Sigmoid colon (tissue), 7 donors: ENCODE measurements around the gene RAB14. TPM values are rescaled to one million over a fixed set of nuclear protein-coding genes. Genes with fewer than 3 reads are reported as not detected.
A peak's percentile ranks its signal among the peaks of the same experiment; 100 is the strongest.

Experiments used
- DNase-seq: peaks from one replicate; pipeline ENCODE4 v3.0.0-alpha.2; 2019
- H3K27ac ChIP-seq, 4 donors: fragments of 200-600 bp; sonication (generic); one replicate each; pipeline ENCODE4 v1.5.1; 2016 to 2019; ENCODE audit warnings: mild to moderate bottlenecking in 1 of 4
- H3K27me3 ChIP-seq, 3 donors: fragments of 200-600 bp; sonication (generic); one replicate each; pipeline ENCODE4 v1.5.1; 2019; ENCODE audit warnings: mild to moderate bottlenecking in 1 of 3
- H3K36me3 ChIP-seq, 4 donors: fragments of 200-600 bp; sonication (generic); one replicate each; pipeline ENCODE4 v1.5.1; 2016 to 2019
- H3K4me1 ChIP-seq, 4 donors: fragments of 200-600 bp; sonication (generic); one replicate each; pipeline ENCODE4 v1.5.1; 2017 to 2019
- H3K4me3 ChIP-seq, 4 donors: fragments of 200-600 bp; sonication (generic); one replicate each; pipeline ENCODE4 v1.5.1; 2017 to 2019; ENCODE audit warnings: mild to moderate bottlenecking in 2 of 4, moderate library complexity in 1 of 4
- H3K9me3 ChIP-seq, 4 donors: fragments of 200-600 bp in 3 of 4; sonication (generic) in 3 of 4; one replicate each; pipeline versions ENCODE4 v1.5.1 to v1.6.1; 2013 to 2019
- EP300 ChIP-seq, 4 donors: sonication (generic); formaldehyde crosslinking; IDR thresholded peaks; one replicate each; pipeline ENCODE4 v1.6.1; 2017; ENCODE audit warnings: antibody characterized with exemption in 4 of 4
- POLR2A ChIP-seq, 2 donors: fragments of 450-650 bp; IDR thresholded peaks; one replicate each; pipeline ENCODE4 v1.6.1; 2016; ENCODE audit warnings: antibody characterized with exemption in 2 of 2, mild to moderate bottlenecking in 2 of 2, moderate library complexity in 2 of 2
- POLR2AphosphoS5 ChIP-seq, 4 donors: sonication (generic); formaldehyde crosslinking; IDR thresholded peaks; one replicate each; pipeline ENCODE4 v1.6.1; 2017; ENCODE audit warnings: antibody characterized with exemption in 4 of 4
- WGBS, 2 donors: extraction: QIAGEN DNeasy Blood & Tissue Kit; methylation state at CpG; one replicate each; pipeline ENCODE4 v1.1.7; 2013; 5-methylcytosine and 5-hydroxymethylcytosine counted together
- intact Hi-C: fragments of 100-400 bp; cut with DNase I; formaldehyde crosslinking; loops from one replicate; pipeline ENCODE4 v1.15.1; 2023
- polyA plus RNA-seq, 3 donors: library from polyadenylated mRNA; stranded (reverse); fragments of 200-250 nt; gene quantifications; one replicate each; pipeline ENCODE4 v1.2.3, GENCODE V29; 2013
- total RNA-seq, 4 donors: library from RNA; depleted of rRNA; stranded (reverse); fragments of >200 nt; gene quantifications; one replicate each; pipeline ENCODE4 v1.1.0, GENCODE V29; 2016
- TF ChIP-seq, protein P1 (sequence below), 4 experiments: fragments of 450-650 bp in 3 of 4; fragments of 200-600 bp in 1 of 4; IDR thresholded peaks; one replicate each; pipeline ENCODE4 v1.5.1; 2016 to 2019; ENCODE audit warnings: antibody characterized with exemption in 4 of 4, mild to moderate bottlenecking in 3 of 4, moderate library complexity in 2 of 4
- donor health status: healthy with polysubstance abuse.
- donor health status: Bipolar disorder and iron deficiency.
- donor health status: healthy.

RAB14 gene
- total and polyA plus RNA-seq, 7 donors: 28.2 to 61.7 (median 33.2) TPM

GRCh38 chr9:121218357-121219027 is 16.8 kb upstream of the RAB14 start:
- intact Hi-C loops: loop anchor here (2.0 kb wide), 1 partner anchor 42 kb away; no protein-coding TSS in a partner anchor
- H3K9me3 ChIP-seq: no peaks in the 10 kb centered on the region
- H3K4me3 ChIP-seq: no peak overlapping the region
- no peak for DNase-seq
- TF ChIP-seq POLR2AphosphoS5 (IDR thresholded peaks at IDR 0.05) (no peak), POLR2A (IDR thresholded peaks at IDR 0.05) (no peak), EP300 (IDR thresholded peaks at IDR 0.05) (no peak)
- TF ChIP-seq, protein P1, sequence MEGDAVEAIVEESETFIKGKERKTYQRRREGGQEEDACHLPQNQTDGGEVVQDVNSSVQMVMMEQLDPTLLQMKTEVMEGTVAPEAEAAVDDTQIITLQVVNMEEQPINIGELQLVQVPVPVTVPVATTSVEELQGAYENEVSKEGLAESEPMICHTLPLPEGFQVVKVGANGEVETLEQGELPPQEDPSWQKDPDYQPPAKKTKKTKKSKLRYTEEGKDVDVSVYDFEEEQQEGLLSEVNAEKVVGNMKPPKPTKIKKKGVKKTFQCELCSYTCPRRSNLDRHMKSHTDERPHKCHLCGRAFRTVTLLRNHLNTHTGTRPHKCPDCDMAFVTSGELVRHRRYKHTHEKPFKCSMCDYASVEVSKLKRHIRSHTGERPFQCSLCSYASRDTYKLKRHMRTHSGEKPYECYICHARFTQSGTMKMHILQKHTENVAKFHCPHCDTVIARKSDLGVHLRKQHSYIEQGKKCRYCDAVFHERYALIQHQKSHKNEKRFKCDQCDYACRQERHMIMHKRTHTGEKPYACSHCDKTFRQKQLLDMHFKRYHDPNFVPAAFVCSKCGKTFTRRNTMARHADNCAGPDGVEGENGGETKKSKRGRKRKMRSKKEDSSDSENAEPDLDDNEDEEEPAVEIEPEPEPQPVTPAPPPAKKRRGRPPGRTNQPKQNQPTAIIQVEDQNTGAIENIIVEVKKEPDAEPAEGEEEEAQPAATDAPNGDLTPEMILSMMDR (IDR thresholded peaks at IDR 0.05): no peak
- H3K36me3 ChIP-seq: no peaks in the 10 kb centered on the region
- H3K27me3 ChIP-seq: no peaks in the 10 kb centered on the region
- peaks cover 0 to 6% (median 2%) of the 10 kb centered on the region in 4 donors for H3K4me1 ChIP-seq
- 93 to 96% methylated on average over 8 of the region's 8 CpGs for WGBS, 2 donors
- H3K27ac ChIP-seq: no peak overlapping the region

DNA sequence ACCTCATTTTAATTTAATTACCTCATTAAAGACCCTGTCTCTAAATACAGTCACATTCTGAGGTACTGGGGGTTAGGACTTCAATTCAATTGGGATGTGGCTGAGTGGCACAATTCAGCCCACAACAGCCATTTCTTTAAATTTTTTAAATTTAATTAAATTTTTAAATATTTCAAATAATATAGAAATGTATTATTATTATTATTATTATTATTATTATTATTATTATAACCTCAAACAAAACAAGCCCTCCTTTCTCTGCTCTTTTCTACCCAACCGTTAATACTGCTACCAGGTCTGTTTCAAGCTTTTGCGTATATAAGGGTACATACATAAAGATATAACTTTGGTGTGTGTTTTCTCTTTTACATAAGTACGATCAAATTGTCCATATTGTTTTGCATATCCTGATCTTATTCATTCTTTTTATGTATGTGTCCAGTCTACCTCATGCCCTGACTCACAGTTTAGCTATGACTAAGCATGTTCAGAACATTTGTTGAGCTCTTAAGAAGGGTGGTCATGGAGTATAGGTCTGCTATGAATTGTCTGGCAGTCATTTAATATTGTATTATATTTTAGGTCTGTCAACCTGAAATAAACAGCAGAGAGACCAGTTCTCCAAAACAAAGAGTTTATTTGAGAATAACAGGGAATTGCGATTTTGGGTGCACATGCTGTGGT is 16.1 kb upstream of the RAB14 start:
- Histone ChIP-seq H3K36me3 (no peaks in the 10 kb centered on the region), H3K27ac (no peak overlapping the region), H3K27me3 (no peaks in the 10 kb centered on the region), H3K4me1 (peaks cover 0 to 11% (median 5%) of the 10 kb centered on the region in 4 donors), H3K9me3 (no peaks in the 10 kb centered on the region), H3K4me3 (no peak overlapping the region)
- no peak for TF ChIP-seq POLR2AphosphoS5 (IDR thresholded peaks at IDR 0.05)
- TF ChIP-seq EP300 (IDR thresholded peaks at IDR 0.05): no peak
- no peak for TF ChIP-seq POLR2A (IDR thresholded peaks at IDR 0.05)
- TF ChIP-seq, protein P1 (IDR thresholded peaks at IDR 0.05): no peak
- no peak for DNase-seq
- 88 to 95% methylated on average over 4 of the region's 4 CpGs for WGBS, 2 donors
- intact Hi-C loops: loop anchor here (2.0 kb wide), 1 partner anchor 43 kb away; no protein-coding TSS in a partner anchor

- no peak for TF ChIP-seq EP300 (IDR thresholded peaks at IDR 0.05)
- no peak for TF ChIP-seq POLR2AphosphoS5 (IDR thresholded peaks at IDR 0.05)
- no peak for TF ChIP-seq POLR2A (IDR thresholded peaks at IDR 0.05)
- TF ChIP-seq, protein P1 (IDR thresholded peaks at IDR 0.05): no peak
- Histone ChIP-seq H3K9me3 (no peaks in the 10 kb centered on the region), H3K4me1 (peaks cover 0 to 7% (median 5%) of the 10 kb centered on the region in 4 donors), H3K36me3 (no peaks in the 10 kb centered on the region), H3K27me3 (no peaks in the 10 kb centered on the region), H3K4me3 (no peak overlapping the region), H3K27ac (no peak overlapping the region)
- no peak for DNase-seq
- 86% methylated on average over 3 of the region's 3 CpGs for WGBS, 2 donors
- intact Hi-C loops: no loop called here
These were observed 14.7 kb upstream of the RAB14 start for GRCh38 chr9:121216271-121216805.

- intact Hi-C loops: loop anchor here (2.0 to 5.0 kb wide), 2 partner anchors 83 to 105 kb away; no protein-coding TSS in a partner anchor
- 85 to 89% methylated on average over 2 of the region's 2 CpGs for WGBS, 2 donors
- no peak for DNase-seq
- Histone ChIP-seq H3K4me1 (peaks cover 0 to 7% (median 5%) of the 10 kb centered on the region in 4 donors), H3K36me3 (no peaks in the 10 kb centered on the region), H3K27ac (peak overlapping the region in 1 of 4 donors; percentile 63), H3K27me3 (no peaks in the 10 kb centered on the region), H3K4me3 (no peak overlapping the region), H3K9me3 (no peaks in the 10 kb centered on the region)
- TF ChIP-seq POLR2A (IDR thresholded peaks at IDR 0.05) (no peak), EP300 (IDR thresholded peaks at IDR 0.05) (no peak), POLR2AphosphoS5 (IDR thresholded peaks at IDR 0.05) (no peak)
- TF ChIP-seq, protein P1 (IDR thresholded peaks at IDR 0.05): no peak
These were observed 12.3 kb upstream of the RAB14 start for GRCh38 chr9:121214005-121214404.
